NCI-H748 treated with DMSO at 0.1 percent for 48 hours (cell line): ENCODE measurements around the gene CCDC18.
"Not testable (repeated sequence)": the region's sequence is repeated elsewhere in the genome, so short reads cannot be mapped to it uniquely, and the experiment has no call there.

ENCODE experiments used
- DNase-seq: peaks from one replicate; lab custom pipeline; 2025; lab: John Stamatoyannopoulos, UW

CCDC18 gene, protein sequence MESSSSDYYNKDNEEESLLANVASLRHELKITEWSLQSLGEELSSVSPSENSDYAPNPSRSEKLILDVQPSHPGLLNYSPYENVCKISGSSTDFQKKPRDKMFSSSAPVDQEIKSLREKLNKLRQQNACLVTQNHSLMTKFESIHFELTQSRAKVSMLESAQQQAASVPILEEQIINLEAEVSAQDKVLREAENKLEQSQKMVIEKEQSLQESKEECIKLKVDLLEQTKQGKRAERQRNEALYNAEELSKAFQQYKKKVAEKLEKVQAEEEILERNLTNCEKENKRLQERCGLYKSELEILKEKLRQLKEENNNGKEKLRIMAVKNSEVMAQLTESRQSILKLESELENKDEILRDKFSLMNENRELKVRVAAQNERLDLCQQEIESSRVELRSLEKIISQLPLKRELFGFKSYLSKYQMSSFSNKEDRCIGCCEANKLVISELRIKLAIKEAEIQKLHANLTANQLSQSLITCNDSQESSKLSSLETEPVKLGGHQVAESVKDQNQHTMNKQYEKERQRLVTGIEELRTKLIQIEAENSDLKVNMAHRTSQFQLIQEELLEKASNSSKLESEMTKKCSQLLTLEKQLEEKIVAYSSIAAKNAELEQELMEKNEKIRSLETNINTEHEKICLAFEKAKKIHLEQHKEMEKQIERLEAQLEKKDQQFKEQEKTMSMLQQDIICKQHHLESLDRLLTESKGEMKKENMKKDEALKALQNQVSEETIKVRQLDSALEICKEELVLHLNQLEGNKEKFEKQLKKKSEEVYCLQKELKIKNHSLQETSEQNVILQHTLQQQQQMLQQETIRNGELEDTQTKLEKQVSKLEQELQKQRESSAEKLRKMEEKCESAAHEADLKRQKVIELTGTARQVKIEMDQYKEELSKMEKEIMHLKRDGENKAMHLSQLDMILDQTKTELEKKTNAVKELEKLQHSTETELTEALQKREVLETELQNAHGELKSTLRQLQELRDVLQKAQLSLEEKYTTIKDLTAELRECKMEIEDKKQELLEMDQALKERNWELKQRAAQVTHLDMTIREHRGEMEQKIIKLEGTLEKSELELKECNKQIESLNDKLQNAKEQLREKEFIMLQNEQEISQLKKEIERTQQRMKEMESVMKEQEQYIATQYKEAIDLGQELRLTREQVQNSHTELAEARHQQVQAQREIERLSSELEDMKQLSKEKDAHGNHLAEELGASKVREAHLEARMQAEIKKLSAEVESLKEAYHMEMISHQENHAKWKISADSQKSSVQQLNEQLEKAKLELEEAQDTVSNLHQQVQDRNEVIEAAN (N-terminal part only)

DNA sequence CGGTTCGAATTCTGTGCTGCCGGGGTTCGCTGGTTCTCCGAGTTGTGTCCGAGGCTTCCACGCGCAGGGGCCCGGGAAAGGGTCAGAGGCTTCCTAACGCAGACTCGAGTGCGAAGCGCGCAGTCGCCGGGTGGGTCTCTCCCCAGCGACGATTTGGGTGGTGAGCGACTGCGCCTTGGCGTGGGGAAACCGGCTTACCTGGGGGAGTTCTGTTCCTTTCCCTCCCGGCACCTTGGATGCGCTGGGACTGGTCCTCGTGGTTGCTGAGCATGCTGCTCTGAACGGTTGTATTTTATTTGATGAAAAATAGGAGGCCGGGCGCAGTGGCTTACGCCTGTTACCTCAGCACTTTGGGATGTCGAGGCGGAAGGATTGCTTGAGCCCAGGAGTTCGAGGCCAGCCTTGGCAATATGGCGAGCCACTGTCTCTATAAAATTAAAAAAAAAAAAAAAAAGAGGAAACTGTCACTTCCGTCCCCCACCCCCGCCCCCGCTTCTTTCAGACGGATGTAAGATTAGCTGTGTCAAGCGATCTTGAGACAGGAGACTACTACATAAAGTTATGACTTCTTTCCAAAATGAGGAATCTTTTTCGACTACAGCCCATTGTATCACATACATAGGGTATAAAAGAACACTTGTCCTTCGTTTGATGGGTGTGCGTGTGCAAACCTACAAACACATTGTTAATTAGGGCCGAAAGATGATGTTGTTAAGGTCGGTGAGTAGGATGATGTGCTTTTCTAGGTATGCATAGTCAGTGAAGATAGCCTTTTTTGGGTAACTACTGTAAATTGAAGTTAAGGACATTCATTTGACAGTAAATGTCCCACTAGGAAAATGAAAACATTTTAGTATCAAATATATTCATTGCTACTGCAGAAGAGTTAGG lies at the start of gene CCDC18:
CCDC18 (plus strand) TSS at position 2 of the 891 bp plus-strand sequence. CDS start 2,638 bp downstream, outside the sequence.
- no peak for DNase-seq

DNA sequence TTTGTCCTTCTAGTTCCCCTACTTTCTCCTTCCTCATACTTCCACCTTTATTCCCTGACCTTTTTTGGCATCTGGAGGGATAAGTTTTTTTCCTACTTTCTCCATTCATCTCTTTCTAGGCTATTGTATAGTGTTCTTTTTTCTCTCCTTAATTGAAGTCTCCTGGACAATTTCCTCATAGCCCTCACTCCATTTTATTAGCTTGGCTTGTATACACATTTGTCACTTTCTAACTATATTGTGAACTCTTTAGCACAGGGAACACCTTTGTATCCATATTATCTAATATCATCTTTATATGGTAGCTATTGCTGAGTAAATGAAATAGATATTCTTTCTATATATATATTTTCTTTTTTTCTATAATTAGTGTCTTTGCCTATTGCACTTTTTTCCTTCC lies 47.9 kb upstream of the CCDC18 start:
- no peak for DNase-seq

DNA sequence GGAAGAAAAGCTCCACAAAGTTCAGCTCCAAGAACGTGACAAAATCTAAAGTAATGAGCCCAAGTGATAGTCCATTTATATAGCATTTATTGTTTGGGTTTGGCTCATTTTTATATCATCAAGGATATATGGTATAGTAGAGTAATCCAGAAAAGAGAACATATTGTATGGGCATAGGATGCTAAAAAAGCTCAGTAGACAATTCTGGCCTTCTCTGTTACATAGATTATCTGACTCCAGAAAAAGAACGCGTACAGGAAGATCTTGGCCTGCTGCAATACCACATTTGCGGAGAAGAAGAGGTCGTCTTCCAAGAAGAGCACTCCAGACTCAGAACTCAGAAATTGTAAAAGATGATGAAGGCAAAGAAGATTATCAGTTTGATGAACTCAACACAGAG lies 44.1 kb upstream of the CCDC18 start:
- no peak for DNase-seq

DNA sequence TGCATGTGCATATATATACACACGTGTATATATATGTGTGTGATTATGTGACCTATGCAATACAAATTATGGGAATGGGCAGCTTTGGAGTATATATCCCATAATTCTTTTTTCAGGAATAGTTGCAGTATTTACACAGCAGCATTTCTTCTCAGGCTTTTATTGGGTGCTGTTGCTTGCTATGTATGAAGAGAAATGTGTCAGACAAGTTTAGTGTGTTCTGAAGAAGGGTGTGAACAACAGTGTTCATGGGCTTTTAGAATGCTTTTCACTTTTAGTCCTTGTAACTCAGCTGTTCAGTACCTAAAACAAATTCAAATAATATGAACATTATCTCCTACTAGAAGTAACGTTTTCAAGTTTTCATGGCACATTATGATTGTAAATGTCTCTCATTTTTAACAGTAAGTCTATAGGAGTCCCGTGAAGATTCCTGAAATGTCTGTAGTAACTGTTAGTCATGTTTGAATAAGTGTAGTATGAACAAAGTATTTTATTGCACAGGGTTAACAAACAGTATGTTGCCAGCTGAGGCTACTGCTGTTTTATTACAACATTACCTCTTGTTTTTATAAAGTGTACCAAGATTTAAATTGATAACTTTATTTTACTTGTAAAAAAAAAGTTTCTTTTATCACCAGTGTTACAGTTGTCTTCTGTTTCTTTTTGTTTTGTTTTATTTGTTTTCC lies 42.8 kb upstream of the CCDC18 start:
- no peak for DNase-seq

DNA sequence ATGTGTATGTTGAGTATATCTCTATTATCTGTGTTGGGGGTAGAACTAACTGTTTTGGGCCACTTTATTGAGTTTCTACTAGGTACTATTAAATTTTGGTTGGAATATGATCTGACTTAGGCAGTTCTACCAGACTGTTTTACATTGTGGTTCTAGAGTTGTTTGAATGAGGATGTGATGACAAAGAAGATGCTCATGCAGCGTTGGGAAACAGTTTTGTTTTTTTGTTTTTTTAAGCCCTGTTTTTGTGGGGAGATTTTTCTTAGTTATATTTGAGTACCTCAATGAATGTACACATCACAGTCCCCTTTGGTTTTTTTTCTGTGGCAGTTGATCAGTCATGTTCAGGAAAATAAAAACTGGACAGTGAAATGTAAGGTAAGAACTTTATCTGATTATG lies 40.4 kb upstream of the CCDC18 start:
- no peak for DNase-seq

DNA sequence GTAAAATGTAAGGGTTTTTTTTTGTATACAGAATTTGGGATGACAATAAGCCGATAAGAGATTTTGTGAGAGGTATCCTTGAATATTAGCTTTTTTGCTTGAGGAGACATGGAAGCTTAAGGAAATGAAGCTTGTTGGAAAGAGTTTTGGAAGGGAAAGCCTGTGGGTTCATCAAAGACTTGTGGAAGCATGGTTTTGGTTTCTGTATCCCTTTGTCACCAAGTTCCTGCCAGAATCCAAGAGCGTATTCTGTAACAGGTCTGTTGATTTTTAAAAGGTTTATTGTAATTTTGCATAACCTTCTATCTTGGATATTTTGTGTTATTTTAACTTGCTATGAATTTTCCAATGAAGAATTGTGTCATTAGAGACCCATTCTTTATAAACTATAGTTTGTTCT lies 38.4 kb upstream of the CCDC18 start:
- DNase-seq = no peak

DNA sequence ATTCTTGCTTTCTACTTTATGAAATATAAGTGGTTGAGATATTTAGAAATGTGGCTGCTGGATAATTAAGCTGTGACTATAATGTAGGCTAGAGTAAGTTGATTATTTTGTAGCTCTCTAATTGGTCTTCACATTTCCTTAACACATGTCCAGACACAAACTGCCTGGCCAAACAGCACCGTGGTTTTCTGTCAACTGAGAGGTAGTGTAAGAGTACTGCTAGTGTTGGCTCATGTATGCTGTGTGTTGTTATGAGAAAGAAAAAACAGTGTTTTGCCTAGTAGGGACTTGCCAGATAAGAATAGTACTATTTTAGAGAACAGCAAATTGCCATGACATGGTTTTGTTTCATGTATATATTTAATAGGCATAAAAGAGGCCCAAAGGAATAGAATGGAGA lies 37.4 kb upstream of the CCDC18 start:
- no peak for DNase-seq

DNA sequence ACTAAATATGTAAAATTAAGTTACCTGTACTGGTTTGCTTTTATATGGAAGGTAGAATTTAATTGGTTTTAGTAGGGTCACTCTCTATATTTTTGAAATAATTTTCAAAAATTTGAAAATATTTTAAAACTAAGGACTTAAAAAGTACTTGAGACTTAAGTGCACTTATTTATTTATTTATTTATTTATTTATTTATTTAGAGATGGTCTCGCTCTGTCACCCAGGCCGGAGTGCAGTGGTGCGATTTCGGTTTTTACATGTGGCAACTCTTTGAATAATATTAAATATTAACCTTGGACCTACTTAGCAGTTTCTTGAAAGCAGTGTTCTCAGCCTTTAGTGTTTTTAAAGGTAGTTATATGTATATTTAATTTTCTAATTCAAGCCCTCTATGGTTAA lies 36.8 kb upstream of the CCDC18 start:
- DNase-seq = no peak

DNA sequence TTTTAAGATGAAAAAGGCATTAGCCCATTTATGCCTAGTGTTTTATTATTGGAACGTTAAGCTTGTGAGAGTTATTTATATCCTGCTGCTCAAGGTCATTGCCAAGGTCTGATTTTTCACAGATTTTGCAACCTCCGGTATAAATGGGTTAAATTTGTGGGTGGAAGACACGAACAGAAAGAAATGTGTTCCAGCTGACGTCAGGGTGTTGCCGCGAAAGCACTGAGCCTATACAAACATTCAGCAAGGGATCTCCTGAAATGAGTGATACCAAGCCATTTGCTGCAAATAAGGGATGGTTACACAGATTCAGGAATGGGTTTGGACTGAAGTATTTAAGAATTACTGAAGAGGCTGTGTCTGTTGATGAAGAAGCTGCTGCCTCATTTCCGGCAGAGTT lies 32.5 kb upstream of the CCDC18 start:
- DNase-seq = no peak

DNA sequence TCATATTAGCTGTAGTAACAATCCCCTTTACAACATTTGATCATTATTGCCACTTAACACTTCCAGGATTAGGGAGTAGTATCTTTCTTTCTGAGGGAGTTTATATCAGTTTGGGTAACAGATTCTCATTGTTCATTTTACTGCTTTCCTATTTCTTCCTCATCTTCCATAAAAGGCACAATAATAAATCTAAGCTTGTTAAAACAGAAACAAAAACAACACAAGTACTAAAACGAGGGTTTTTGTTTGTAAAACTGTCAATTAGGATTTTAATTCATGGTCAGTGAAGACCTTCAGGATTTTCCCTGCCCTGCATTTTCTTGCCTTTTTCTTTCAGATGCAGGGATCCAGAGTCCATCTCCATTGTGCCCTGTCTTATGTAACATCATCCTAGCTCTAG lies 29.8 kb upstream of the CCDC18 start:
- DNase-seq = no peak

DNA sequence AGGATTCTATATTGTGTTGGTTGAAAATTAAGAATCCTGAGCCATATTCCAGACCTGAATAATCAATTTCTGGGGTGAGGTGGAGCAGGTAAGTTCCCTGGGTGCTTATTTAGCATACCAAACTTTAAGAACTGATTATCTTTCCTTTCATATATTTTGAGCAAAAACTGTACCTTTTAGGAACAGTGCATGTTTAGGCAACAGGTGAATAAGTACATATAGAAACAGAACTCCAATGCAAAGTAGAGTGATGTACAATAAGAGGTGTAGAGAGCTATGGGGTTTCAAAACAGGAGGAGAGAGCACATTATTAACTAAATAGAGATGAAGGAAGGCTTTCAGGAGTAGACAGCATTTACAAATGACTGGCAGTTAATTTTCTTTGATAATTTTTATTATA lies 29.1 kb upstream of the CCDC18 start:
- no peak for DNase-seq

DNA sequence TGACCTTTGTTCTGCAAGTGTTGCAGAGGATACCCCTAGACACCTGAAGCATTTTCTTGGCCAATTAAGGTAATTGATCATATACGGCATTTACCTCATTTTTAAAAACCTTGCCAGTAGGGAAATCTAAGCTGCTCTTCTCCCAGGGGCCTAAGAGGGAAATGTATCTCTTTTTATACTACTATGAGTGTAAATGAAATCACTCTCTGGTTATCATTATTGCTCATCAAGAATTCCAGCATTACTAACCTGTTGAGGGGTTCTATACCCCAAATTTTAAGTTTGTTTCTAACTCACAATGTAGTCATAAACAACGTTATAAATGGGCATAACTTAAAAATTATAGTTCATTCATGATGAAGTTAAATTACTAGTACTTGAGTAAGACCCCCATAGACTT lies 27.7 kb upstream of the CCDC18 start:
- DNase-seq = no peak

DNA sequence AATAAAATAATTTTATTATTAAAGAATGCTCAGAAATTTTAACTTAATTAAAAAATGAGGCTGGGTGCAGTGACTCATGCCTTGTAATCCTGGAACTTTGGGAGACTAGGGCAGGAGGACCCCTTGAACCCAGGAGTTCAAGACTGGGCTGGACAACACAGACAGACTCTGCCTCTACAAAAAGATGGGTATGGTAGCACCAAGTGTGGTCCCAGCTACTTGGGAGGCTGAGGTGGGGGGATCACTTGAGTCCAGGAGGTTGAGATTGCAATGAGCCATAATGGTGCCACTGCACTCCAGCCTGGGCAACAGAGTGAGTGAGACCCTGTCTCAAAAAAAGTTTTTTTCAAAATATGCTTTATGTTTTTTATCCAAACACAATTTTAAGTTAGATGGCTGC lies 25.6 kb upstream of the CCDC18 start:
- no peak for DNase-seq

DNA sequence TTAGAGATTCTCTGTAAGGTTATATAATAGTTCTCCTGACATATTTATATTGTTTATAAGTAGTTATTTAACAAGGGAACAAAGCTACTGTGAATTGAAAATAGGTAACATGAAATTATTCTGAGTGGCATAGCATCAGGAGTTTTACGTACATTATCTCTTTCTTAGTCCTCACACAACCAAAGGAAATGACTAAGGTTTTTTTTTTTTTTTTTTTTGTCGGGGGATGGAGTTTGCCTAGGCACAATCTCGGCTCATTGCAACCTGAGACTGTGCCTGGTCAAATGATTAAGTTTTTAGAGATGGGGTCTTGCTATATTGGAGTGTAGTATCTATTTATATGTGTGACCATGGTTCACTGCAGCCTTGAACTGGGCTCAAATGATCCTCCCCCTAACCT lies 25.2 kb upstream of the CCDC18 start:
- DNase-seq = no peak

DNA sequence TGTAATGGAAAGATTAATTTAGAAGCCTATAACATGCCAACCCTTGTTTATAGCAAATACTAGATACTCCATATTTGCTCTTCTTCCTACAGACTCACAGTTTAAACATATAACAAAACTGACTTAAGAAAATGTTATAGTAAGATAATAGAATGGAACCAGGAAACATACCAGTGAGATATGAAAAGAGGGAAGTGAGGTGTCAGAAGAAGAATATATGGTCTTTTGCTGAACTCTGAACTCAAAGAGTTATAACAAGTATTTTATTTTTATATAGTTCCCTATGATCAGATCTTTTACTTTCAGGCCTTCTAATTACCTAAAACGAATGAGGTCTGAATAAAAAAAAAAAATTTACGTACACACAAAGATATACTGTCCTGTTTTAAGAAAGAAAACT lies 21.2 kb upstream of the CCDC18 start:
- no peak for DNase-seq

DNA sequence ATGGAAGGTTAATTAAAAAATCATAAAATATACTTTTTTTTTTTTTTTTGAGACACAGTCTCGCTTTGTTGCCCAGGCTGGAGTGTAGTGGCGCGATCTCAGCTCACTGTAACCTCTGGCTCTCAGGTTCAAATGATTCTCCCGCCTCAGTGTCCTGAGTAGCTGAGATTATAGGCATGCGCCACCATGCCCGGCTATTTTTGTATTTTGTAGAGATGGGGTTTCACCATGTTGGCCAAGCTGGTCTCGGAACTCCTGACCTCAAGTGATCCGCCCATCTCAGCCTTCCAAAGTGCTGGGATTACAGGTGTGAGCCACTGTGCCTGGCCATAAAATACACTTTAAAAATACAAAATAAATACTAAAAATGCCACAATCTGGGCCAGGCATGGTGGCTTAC lies 17.2 kb upstream of the CCDC18 start:
- DNase-seq = not testable (repeated sequence)

DNA sequence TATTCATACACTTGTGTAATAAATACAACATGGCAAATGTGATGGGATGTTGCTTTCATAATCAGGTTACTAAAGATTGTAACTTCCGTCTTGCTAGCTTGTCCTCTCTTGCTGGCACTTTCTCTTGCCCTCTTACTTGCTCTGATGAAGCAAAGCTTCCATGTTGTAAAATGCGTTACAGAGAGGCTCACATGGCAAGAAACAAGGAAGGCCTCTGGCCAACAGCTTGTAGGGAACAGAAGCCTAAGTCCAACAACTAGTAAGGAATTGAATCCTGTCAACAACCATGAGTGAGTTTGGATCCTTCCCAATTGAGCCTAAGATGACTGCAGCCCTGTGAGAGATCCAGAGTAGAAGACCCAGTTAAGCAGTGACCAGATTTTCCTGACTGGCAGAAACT lies 15.7 kb upstream of the CCDC18 start:
- DNase-seq = no peak

DNA sequence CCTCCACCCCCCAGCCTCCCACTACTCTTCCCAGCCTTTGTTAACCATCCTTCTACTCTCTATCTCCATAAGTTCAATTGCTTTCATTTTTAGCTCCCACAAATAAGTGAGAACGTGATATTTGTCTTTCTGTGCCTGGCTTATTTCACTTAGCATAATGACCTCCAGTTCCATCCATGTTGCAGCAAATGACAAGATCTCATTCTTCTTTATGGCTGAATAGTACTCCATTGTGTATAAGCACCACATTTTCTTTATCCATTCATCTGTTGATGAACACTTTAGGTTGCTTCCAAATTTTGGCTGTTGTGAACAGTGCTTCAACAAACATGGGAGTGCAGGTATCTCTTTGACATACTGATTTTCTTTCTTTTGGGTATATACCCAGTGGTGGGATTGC lies 14.6 kb upstream of the CCDC18 start:
- not testable (repeated sequence) for DNase-seq

DNA sequence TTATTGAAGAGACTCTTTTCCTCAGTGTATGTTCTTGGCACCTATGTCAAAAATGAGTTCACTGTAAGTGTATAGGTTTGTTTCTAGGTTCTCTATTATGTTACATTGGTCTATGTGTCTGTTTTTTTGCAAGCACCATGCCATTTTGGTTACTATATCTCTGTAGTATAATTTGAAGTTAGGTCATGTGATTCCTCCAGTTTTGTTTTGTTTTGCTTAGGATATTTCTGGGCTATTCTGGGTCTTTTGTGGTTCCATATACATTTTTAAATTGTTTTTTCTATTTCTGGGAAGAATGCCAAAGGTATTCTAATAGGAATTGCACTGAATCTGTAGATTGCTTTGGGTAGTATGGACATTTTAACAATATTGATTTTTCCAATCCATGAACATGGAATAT lies 13.5 kb upstream of the CCDC18 start:
- no peak for DNase-seq

DNA sequence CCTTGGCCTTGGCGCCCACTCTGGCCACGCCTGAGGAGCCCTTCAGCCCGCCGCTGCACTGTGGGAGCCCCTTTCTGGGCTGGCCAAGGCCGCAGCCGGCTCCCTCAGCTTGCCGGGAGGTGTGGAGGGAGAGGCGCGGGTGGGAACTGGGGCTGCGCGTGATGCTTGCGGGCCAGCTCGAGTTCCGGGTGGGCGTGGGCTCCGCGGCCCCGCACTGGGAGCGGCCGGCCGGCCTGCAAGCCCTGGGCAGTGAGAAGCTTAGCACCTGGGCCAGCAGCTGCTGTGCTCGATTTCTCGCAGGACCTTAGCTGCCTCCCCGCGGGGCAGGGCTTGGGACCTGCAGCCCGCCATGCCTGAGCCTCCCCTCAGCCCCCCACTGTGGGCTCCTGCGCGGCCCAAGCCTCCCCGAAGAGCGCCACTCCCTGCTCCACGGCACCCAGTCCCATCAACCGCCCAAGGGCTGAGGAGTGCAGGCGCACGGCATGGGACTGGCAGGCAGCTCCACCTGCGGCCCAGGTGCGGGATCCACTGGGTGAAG lies 10.3 kb upstream of the CCDC18 start:
- DNase-seq = not testable (repeated sequence)
